ENCODE measurements around the gene RNF215.

The RNF215 gene

DNA sequence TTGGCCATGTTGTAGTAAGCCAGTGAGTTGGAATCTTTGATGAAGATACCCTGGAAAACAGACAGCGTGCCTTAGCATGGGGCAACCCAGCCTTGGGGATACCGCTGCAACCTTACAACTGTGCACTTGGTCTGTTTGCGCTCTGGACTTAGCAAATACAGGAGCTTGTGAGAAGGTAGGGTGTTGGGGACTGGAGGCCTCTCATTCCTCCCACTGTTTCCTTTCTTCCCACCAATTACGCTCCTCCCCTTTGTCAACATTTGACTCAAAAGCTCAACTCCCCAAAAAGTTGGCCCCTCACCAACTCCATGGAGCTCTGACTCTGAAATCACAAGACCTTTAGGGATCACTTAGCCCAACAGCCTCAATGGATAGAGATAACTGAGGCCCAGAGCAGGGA is 52.6 kb downstream of the RNF215 start:
- in situ Hi-C loops (cut with HindIII; ENCODE audit: low sequenced_read_pairs), result no loop called here

DNA sequence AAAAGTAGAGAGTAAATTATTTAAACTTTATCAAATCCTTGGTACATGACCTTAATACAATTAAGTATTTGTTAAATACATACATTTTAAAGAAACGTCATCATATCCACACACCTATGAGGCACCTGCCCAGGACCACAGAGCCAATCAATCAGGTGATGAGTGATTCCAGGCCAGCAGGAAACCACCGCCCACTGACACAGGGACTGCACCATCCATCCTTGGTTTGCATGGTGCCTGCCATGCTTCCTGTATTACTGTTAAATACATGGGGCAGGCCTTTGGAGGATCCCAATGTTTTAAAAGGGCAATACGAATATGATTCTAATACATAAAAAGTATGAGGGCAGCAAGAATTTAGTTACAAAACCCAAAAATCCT is 53.5 kb downstream of the RNF215 start:
- in situ Hi-C loops (cut with HindIII; ENCODE audit: low sequenced_read_pairs), result no loop called here

DNA sequence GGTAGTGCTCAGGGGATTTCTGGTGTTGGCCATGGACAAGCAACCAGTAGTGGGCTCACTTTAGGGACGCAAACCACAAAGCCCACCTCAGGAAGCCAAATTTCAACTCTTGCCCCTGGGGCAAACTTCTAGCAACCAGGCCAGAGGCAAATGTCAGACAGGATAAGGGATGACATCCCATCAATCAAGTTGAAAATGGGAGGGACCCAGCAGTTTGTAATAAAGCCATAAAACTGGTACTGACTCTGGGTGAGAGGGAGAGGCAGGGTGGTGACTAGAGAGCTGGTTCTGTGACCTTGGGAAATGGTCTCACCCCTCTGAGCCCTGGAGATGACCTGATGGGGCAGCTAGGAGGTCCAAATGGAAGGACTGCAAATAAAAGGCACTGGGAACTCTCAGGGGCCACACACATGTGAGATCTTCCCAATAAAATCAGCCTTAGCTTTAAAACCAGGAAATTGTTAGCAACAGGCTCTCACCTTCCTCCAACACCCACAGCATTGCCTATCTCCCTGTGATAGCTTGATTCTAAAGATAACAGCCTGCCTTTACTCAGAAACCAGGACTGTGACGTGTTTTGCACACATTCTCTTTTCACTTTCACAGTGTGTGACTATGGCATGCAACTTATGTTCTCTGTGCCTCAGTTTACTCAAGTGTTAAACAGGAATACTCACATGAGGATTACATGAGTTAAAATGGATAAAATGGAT is 54.1 kb downstream of the RNF215 start:
- in situ Hi-C loops (cut with HindIII; ENCODE audit: low sequenced_read_pairs), result no loop called here

DNA sequence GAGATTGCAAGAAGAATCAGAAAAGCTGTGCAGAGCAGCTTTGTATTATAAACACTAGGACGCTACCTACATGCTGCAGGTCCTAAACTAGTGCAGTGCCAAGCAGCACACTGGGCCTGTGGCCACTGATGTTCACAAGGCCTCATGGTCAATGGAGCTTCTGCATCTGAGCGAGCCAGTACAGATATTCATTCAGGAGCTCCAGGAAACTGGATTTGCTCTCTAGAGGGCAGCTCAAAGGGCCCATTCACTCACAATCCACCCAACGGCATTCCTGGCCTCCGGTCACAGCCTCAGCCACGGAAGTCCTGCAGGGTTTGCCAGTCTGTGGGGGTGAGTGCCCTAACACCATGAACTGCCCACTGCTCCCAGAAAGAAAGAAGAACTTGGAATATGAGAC is 54.7 kb downstream of the RNF215 start:
- in situ Hi-C loops (cut with HindIII; ENCODE audit: low sequenced_read_pairs), result no loop called here
